Panc1 (cell line): Measurements from ENCODE around the gene VPS45. TPM values are rescaled to one million over a fixed set of nuclear protein-coding genes. Genes with fewer than 3 reads are reported as not detected.

ENCODE experiments used
- ATAC-seq: fragments of 200-7000 bp; cut with Tn5 transposase; 2 replicates; pipeline ENCODE4 v1.9.1; 2020; ENCODE audit warnings: mild to moderate bottlenecking, moderate library complexity
- BruUV-seq: library from RNA; stranded (reverse); fragments of 400-500 nt; replicated peaks from 2 replicates; lab custom pipeline; 2021; lab: Mats Ljungman, UMichigan
- CTCF ChIA-PET: fragments of 300-600 bp; sonication (Branson Sonifier 250); formaldehyde crosslinking; loops from one replicate; lab custom pipeline; 2022; ENCODE audit warnings: antibody characterized with exemption; lab: Charles Lee
- POLR2A ChIA-PET: fragments of 300-600 bp; sonication (Branson Sonifier 250); formaldehyde crosslinking; loops from one replicate; lab custom pipeline; 2022; ENCODE audit warnings: antibody characterized with exemption; lab: Charles Lee
- DNase-seq: peaks from one replicate; pipeline ENCODE4 v3.0.0-alpha.2; 2010; ENCODE audit warnings: low read depth, low spot score
- H3K27ac ChIP-seq: 2 replicates; pipeline ENCODE4 v1.5.1; 2011; ENCODE audit warnings: mild to moderate bottlenecking, low read length, inconsistent platforms
- H3K27me3 ChIP-seq: fragments of 200-500 bp; sonication (Bioruptor generic); 2 replicates; pipeline ENCODE4 v1.6.0; 2014; ENCODE audit warnings: low read length, inconsistent platforms; ENCODE audit not compliant: control insufficient read depth, insufficient read depth
- H3K36me3 ChIP-seq: fragments of 200-500 bp; sonication (Bioruptor generic); 2 replicates; pipeline ENCODE4 v1.5.1; 2014; ENCODE audit warnings: inconsistent platforms, mild to moderate bottlenecking, low read length, moderate library complexity; ENCODE audit not compliant: control insufficient read depth, insufficient read depth
- H3K4me1 ChIP-seq: 2 replicates; pipeline ENCODE4 v1.5.1; 2011; ENCODE audit warnings: inconsistent platforms, mild to moderate bottlenecking, low read length, moderate library complexity; ENCODE audit not compliant: control insufficient read depth, insufficient read depth
- H3K4me3 ChIP-seq, 2 experiments: 2 replicates each; pipeline ENCODE4 v1.5.1; 2011 to 2012; ENCODE audit warnings: low read depth in 2 of 2, low read length in 2 of 2, mild to moderate bottlenecking in 2 of 2, inconsistent platforms in 1 of 2, moderate library complexity in 1 of 2
- H3K9me3 ChIP-seq: fragments of 200-500 bp; sonication (Bioruptor generic); 2 replicates; pipeline ENCODE4 v1.5.1; 2014; ENCODE audit warnings: low read depth, mild to moderate bottlenecking, inconsistent platforms, low read length, moderate library complexity; ENCODE audit not compliant: control insufficient read depth, insufficient read depth
- POLR2AphosphoS5 ChIP-seq: IDR thresholded peaks from 2 replicates; pipeline ENCODE4 v1.6.1; 2012; ENCODE audit warnings: mild to moderate bottlenecking, low read depth, low read length, moderate library complexity
- SIN3A ChIP-seq: IDR thresholded peaks from 2 replicates; pipeline ENCODE4 v1.6.1; 2012; ENCODE audit warnings: low read depth, mild to moderate bottlenecking, low read length, moderate library complexity, borderline replicate concordance; ENCODE audit not compliant: insufficient read depth
- TCF7L2 ChIP-seq: IDR thresholded peaks from 2 replicates; pipeline ENCODE4 v1.6.1; 2011; ENCODE audit warnings: mild to moderate bottlenecking, low read depth, low read length, inconsistent platforms
- in situ Hi-C: cut with HindIII; loops from 2 replicates; pipeline ENCODE4 v1.10.0; 2016; ENCODE audit warnings: low sequenced_read_pairs, low pct_unique_long_range_greater_than_20kb
- intact Hi-C: fragments of 100-400 bp; cut with micrococcal nuclease; formaldehyde crosslinking; loops from one replicate; pipeline ENCODE4 v1.10.0; 2022; ENCODE audit not compliant: unreplicated experiment
- total RNA-seq: library from RNA; stranded (reverse); gene quantifications from one replicate; pipeline ENCODE4 v1.2.1, GENCODE V29; 2021; ENCODE audit not compliant: unreplicated experiment
- TF ChIP-seq, protein P1 (sequence below), 2 experiments: IDR thresholded peaks; 2 replicates each; pipeline ENCODE4 v1.6.1; 2011 to 2012; ENCODE audit warnings: low read depth in 2 of 2, control low read depth in 1 of 2, low read length in 1 of 2, mild to moderate bottlenecking in 1 of 2, moderate library complexity in 1 of 2; ENCODE audit not compliant: insufficient read depth in 1 of 2
- TF ChIP-seq, protein P2 (sequence below): fragments of 450-650 bp; IDR thresholded peaks from 2 replicates; pipeline ENCODE4 v1.5.1; 2017; ENCODE audit warnings: mild to moderate bottlenecking

VPS45 gene
- total RNA-seq, 1 experiment from 2014 or later: 24.9 TPM

GRCh38 chr1:150094734-150095265 is 27.2 kb downstream of the VPS45 start:
- ChIA-PET POLR2A (no interaction called here), CTCF (interaction anchor here (0.6 kb wide), 1 partner anchor 137 kb away, joined by 5 read pairs; no protein-coding TSS in a partner anchor)
- H3K27me3 ChIP-seq: no peaks in the 10 kb centered on the region
- no peak overlapping the region for H3K27ac ChIP-seq
- no TSS peak for BruUV-seq
- DNase-seq (no peak), ATAC-seq (no peak)
- in situ Hi-C loops (no loop called here), intact Hi-C loops (no loop called here)
- no peaks in the 10 kb centered on the region for H3K4me1 ChIP-seq
- no peaks in the 10 kb centered on the region for H3K9me3 ChIP-seq
- H3K36me3 ChIP-seq: peaks cover 10% of the 10 kb centered on the region; the same call in 1 of the 2 replicates
- TF ChIP-seq POLR2AphosphoS5: no peak
- TF ChIP-seq, protein P1, sequence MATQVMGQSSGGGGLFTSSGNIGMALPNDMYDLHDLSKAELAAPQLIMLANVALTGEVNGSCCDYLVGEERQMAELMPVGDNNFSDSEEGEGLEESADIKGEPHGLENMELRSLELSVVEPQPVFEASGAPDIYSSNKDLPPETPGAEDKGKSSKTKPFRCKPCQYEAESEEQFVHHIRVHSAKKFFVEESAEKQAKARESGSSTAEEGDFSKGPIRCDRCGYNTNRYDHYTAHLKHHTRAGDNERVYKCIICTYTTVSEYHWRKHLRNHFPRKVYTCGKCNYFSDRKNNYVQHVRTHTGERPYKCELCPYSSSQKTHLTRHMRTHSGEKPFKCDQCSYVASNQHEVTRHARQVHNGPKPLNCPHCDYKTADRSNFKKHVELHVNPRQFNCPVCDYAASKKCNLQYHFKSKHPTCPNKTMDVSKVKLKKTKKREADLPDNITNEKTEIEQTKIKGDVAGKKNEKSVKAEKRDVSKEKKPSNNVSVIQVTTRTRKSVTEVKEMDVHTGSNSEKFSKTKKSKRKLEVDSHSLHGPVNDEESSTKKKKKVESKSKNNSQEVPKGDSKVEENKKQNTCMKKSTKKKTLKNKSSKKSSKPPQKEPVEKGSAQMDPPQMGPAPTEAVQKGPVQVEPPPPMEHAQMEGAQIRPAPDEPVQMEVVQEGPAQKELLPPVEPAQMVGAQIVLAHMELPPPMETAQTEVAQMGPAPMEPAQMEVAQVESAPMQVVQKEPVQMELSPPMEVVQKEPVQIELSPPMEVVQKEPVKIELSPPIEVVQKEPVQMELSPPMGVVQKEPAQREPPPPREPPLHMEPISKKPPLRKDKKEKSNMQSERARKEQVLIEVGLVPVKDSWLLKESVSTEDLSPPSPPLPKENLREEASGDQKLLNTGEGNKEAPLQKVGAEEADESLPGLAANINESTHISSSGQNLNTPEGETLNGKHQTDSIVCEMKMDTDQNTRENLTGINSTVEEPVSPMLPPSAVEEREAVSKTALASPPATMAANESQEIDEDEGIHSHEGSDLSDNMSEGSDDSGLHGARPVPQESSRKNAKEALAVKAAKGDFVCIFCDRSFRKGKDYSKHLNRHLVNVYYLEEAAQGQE (IDR thresholded peaks at IDR 0.05; ENCODE audit: insufficient read depth in 1 of 2, low read depth in 2 of 2, low read length in 1 of 2): no peak
- no peak for TF ChIP-seq SIN3A
- TF ChIP-seq TCF7L2: no peak
- TF ChIP-seq, protein P2, sequence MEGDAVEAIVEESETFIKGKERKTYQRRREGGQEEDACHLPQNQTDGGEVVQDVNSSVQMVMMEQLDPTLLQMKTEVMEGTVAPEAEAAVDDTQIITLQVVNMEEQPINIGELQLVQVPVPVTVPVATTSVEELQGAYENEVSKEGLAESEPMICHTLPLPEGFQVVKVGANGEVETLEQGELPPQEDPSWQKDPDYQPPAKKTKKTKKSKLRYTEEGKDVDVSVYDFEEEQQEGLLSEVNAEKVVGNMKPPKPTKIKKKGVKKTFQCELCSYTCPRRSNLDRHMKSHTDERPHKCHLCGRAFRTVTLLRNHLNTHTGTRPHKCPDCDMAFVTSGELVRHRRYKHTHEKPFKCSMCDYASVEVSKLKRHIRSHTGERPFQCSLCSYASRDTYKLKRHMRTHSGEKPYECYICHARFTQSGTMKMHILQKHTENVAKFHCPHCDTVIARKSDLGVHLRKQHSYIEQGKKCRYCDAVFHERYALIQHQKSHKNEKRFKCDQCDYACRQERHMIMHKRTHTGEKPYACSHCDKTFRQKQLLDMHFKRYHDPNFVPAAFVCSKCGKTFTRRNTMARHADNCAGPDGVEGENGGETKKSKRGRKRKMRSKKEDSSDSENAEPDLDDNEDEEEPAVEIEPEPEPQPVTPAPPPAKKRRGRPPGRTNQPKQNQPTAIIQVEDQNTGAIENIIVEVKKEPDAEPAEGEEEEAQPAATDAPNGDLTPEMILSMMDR: no peak
- H3K4me3 ChIP-seq: no peak overlapping the region

- H3K27ac ChIP-seq: no peak overlapping the region
- DNase-seq (no peak), ATAC-seq (no peak)
- no peak overlapping the region for H3K4me3 ChIP-seq
- intact Hi-C loops: no loop called here
- BruUV-seq: no TSS peak
- H3K9me3 ChIP-seq: no peaks in the 10 kb centered on the region
- POLR2A ChIA-PET: no interaction called here
- CTCF ChIA-PET: no interaction called here
- TF ChIP-seq, protein P1 (IDR thresholded peaks at IDR 0.05; ENCODE audit: insufficient read depth in 1 of 2, low read depth in 2 of 2, low read length in 1 of 2): no peak
- TF ChIP-seq SIN3A (no peak), TCF7L2 (no peak), POLR2AphosphoS5 (no peak)
- TF ChIP-seq, protein P2: no peak
- no peaks in the 10 kb centered on the region for H3K4me1 ChIP-seq
- no peaks in the 10 kb centered on the region for H3K36me3 ChIP-seq
- in situ Hi-C loops: no loop called here
- no peaks in the 10 kb centered on the region for H3K27me3 ChIP-seq
Observed at GRCh38 chr1:150102986-150103385, 35.4 kb downstream of the VPS45 start.
